Measurements from ENCODE around the gene TMEM62. TPM values are rescaled to one million over a fixed set of nuclear protein-coding genes. Genes with fewer than 3 reads are reported as not detected.

Gene TMEM62
- total RNA-seq, 4 donors from 2014 or later: 21.5 to 32.0 (median 25.4) TPM

DNA sequence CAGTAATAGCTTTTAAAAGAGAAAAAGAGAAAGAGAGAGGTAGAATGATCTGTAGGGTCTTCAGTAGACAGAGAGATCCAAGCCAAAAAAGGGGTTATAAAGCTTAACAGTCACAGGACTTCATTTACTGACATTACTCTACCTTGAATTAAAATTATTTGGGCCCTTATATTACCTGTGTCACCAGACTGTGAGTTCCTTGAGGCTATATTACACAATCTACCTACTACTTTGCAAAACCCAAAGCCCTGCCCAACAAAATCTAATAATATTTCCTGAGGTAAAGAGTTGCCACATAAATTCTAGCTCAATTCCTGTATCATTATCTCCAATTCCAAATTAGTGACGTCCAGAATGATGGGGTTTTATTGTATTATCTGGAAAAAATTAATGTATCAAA is 29.5 kb upstream of the TMEM62 start:
- no peak for DNase-seq (ENCODE audit: extremely low spot score)
- TF ChIP-seq, protein P1, sequence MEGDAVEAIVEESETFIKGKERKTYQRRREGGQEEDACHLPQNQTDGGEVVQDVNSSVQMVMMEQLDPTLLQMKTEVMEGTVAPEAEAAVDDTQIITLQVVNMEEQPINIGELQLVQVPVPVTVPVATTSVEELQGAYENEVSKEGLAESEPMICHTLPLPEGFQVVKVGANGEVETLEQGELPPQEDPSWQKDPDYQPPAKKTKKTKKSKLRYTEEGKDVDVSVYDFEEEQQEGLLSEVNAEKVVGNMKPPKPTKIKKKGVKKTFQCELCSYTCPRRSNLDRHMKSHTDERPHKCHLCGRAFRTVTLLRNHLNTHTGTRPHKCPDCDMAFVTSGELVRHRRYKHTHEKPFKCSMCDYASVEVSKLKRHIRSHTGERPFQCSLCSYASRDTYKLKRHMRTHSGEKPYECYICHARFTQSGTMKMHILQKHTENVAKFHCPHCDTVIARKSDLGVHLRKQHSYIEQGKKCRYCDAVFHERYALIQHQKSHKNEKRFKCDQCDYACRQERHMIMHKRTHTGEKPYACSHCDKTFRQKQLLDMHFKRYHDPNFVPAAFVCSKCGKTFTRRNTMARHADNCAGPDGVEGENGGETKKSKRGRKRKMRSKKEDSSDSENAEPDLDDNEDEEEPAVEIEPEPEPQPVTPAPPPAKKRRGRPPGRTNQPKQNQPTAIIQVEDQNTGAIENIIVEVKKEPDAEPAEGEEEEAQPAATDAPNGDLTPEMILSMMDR (IDR thresholded peaks at IDR 0.05): no peak
- TF ChIP-seq POLR2A (IDR thresholded peaks at IDR 0.05; ENCODE audit: low read depth) (no peak), POLR2AphosphoS5 (IDR thresholded peaks at IDR 0.05) (no peak), EP300 (IDR thresholded peaks at IDR 0.05) (no peak)
- H3K27me3 ChIP-seq: no peaks in the 10 kb centered on the region
- H3K36me3 ChIP-seq: peaks cover 5 to 21% (median 16%) of the 10 kb centered on the region in 4 donors
- peak overlapping the region in 1 of 4 donors; percentile 19 for H3K27ac ChIP-seq (replicated peaks in 1 of 4)
- no peak overlapping the region for H3K4me3 ChIP-seq
- WGBS: 58% methylated on average over 1 of the region's 1 CpG
- peaks cover 23 to 41% (median 40%) of the 10 kb centered on the region in 4 donors for H3K4me1 ChIP-seq
- H3K9me3 ChIP-seq: no peaks in the 10 kb centered on the region
- intact Hi-C loops (cut with DNase I): no loop called here

DNA sequence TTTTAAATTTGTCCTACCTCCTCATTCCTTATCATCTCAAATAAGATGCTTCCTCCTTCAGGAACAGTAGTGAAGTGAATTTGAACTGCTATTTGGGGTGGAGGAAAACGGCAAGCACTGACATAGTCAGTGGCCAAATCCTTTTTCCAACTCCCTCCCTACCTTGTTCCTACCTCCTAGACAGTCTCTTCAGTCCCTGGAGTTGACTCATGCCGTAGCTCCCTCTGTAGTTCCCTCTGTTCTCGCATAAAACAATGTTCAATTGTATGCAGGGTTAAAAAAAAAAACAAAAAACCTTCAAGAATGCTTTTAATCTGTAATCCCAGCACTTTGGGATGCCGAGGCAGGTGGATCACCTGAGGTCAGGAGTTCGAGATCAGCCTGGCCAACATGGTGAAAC is 29.0 kb upstream of the TMEM62 start:
- Histone ChIP-seq H3K27me3 (no peaks in the 10 kb centered on the region), H3K4me1 (peaks cover 23 to 41% (median 40%) of the 10 kb centered on the region in 4 donors), H3K27ac (replicated peaks in 1 of 4) (peak overlapping the region in 2 of 4 donors; percentile 19 to 87), H3K4me3 (peak overlapping the region; percentile 66 to 87 (median 79)), H3K9me3 (no peaks in the 10 kb centered on the region), H3K36me3 (peaks cover 5 to 21% (median 16%) of the 10 kb centered on the region in 4 donors)
- no peak for DNase-seq (ENCODE audit: extremely low spot score)
- WGBS: 53% methylated on average over 5 of the region's 5 CpGs
- TF ChIP-seq POLR2A (IDR thresholded peaks at IDR 0.05; ENCODE audit: low read depth) (no peak), EP300 (IDR thresholded peaks at IDR 0.05) (no peak), POLR2AphosphoS5 (IDR thresholded peaks at IDR 0.05) (no peak)
- TF ChIP-seq, protein P1 (IDR thresholded peaks at IDR 0.05): no peak
- intact Hi-C loops (cut with DNase I): no loop called here

DNA sequence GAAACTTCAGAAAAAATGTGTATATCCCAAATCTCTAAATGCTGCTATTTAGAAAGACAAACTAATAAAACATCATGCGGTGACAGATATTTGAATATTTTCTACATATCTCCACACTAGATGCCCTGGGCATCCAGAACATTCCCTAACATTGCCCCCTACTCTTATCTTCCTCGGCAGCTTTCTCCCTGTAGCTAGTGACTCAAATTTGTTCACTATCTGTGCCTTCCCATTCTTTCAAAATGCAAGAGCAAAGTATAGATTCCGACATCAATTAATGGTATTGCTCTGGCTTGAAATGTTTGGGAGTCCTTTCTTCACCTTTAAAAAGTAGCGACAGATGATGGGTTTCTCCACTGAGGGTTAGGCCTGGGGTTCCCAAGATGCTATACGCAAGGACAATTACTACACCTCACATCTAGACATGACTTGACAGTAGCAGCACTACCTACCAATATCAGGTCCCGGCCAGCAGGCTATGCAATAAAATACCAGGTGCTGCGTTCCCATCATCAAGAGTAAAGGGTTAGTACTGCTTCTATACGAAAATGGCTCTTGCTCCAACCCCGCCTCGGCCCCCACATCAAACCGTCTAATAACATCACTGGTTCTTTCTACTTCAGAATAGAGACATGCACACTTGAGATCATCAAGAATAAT is 28.2 kb upstream of the TMEM62 start:
- H3K4me3 ChIP-seq: peak overlapping the region; percentile 66 to 87 (median 79)
- H3K27ac ChIP-seq (replicated peaks in 1 of 4): peak overlapping the region; percentile 80 to 87 (median 87)
- H3K27me3 ChIP-seq: no peaks in the 10 kb centered on the region
- intact Hi-C loops (cut with DNase I): no loop called here
- DNase-seq (ENCODE audit: extremely low spot score): no peak
- 9% methylated on average over 11 of the region's 11 CpGs for WGBS
- peaks cover 5 to 14% (median 10%) of the 10 kb centered on the region in 4 donors for H3K36me3 ChIP-seq
- H3K4me1 ChIP-seq: peaks cover 23 to 41% (median 40%) of the 10 kb centered on the region in 4 donors
- no peaks in the 10 kb centered on the region for H3K9me3 ChIP-seq
- TF ChIP-seq POLR2A (IDR thresholded peaks at IDR 0.05; ENCODE audit: low read depth) (no peak), POLR2AphosphoS5 (IDR thresholded peaks at IDR 0.05) (no peak), EP300 (IDR thresholded peaks at IDR 0.05) (no peak)
- TF ChIP-seq, protein P1 (IDR thresholded peaks at IDR 0.05): no peak

DNA sequence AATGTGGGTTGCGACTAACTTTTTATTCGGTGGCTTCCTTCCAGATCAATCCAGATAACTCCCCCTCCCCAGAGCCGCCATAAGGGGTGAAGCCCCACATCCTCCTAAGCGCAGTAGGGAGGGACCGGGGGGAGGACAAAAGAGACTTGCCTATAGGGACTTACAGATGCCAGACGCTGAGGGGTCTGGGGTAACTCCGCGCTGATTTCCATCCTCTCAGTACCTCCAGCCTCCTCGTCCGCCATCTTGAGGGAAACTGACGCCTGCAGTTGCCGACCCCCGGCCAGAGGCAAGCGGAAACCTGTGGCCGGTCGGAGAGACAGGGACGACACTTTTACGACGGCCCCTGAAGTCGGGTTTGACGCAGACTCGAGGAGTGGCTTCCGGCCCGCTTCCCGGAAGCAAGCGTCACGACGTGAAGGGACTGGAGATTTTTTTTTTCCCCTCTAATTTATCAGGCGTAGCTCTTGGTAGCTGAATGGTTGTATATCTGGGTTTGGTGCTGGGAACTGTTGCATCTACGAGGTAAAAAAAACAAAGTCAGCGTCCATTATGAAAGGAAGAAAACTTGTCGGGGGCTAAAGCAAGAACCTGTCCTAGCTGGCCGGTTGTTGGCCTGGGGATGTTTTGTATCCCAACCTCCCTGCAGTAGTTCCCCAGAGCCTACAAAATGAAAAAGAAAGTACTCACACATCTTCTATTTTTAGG is 27.5 kb upstream of the TMEM62 start, which contains the start of gene UBR1:
Gene UBR1, minus strand, starts transcription at position 261 of the 708 bp plus-strand sequence. Its CDS starts 16 bp downstream, at position 245.
- WGBS: under 1% methylated on average over 33 of the region's 33 CpGs
- intact Hi-C loops (cut with DNase I): no loop called here
- Histone ChIP-seq H3K36me3 (peaks cover under 1 to 7% (median 3%) of the 10 kb centered on the region in 4 donors), H3K27ac (replicated peaks in 1 of 4) (peak within 1 kb of the TSS; percentile 80 to 87 (median 87)), H3K27me3 (no peaks in the 10 kb centered on the region), H3K4me1 (peaks cover 23 to 41% (median 40%) of the 10 kb centered on the region in 4 donors), H3K9me3 (no peaks in the 10 kb centered on the region), H3K4me3 (peak within 1 kb of the TSS; percentile 66 to 87 (median 79))
- DNase-seq (ENCODE audit: extremely low spot score): peak; percentile 97
- TF ChIP-seq, protein P1 (IDR thresholded peaks at IDR 0.05): no peak
- peak; percentile 90 to 94 for TF ChIP-seq POLR2AphosphoS5 (IDR thresholded peaks at IDR 0.05)
- TF ChIP-seq POLR2A (IDR thresholded peaks at IDR 0.05; ENCODE audit: low read depth): peak; percentile 19
- TF ChIP-seq EP300 (IDR thresholded peaks at IDR 0.05): no peak

Measured in esophagus muscularis mucosa (tissue), 4 donors.